ENCODE results near the gene RPS18. TPM values are rescaled to one million over a fixed set of nuclear protein-coding genes. Genes with fewer than 3 reads are reported as not detected.
A peak's percentile ranks its signal among the peaks of the same experiment; 100 is the strongest.

RPS18 gene
- total and polyA plus RNA-seq, 2 of the 13 experiments (the other 11 are each of a cell fraction or from before 2014, with no cell fraction given), result 3,896 to 5,806 TPM

DNA sequence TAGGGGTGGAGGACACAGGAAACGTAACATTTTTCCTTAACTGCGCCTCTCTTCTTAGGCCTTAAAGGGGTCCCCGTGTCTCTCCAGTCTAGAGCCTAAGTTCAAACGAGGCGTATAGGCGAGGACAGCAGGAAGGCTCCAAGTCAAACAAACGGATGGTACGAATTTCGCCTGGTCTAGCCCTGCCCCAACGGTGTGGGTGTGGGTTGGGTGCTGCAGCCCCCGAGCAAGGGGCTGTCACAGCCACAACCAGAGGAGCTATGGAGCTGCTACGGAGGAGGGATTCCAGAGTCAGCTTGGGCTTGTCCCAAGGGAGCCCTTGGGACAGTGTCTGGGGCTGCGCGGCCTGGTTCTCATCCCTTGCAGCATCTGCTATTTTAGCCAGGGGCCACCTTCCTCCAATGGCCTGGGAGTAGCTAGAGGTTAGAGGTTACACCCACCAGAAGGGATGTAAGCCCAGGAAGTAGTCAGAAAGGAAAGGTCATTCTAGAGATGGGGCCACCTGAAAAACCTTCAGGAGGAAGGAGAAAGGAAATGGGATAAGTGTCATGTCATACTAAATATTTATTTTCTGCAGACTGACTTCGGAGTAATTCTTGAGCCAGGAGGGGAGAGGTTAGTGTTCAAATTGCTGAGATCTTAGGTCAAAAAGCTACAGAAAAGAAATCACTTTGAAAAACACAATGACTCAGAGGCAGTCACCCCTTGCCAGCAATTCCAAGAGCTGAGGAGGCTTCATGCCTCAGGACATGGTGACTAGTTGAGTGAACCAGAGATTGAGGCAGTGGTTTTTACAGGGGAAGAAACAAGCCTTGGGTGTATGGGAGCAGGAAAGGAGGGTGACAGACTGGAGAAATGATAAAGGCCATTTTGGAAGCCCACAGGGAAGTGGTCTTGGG, 21.9 kb upstream of the RPS18 start (continued):
- peak; percentile 58 for TF ChIP-seq CCAR2 (optimal IDR thresholded peaks at IDR 0.05; ENCODE audit: low read depth, low read length)
- TF ChIP-seq TP53 (CRISPR knock-in tag; conservative IDR thresholded peaks at IDR 0.05), result no peak
- 0 out of 2 replicates have a peak, but pooled peaks have one; percentile 1 for TF ChIP-seq ZNF788 (CRISPR knock-in tag; IDR thresholded peaks at IDR 0.05; ENCODE audit: borderline replicate concordance)
- TF ChIP-seq ZNF761 (CRISPR knock-in tag; conservative IDR thresholded peaks at IDR 0.05), result no peak
- TF ChIP-seq, protein P1, sequence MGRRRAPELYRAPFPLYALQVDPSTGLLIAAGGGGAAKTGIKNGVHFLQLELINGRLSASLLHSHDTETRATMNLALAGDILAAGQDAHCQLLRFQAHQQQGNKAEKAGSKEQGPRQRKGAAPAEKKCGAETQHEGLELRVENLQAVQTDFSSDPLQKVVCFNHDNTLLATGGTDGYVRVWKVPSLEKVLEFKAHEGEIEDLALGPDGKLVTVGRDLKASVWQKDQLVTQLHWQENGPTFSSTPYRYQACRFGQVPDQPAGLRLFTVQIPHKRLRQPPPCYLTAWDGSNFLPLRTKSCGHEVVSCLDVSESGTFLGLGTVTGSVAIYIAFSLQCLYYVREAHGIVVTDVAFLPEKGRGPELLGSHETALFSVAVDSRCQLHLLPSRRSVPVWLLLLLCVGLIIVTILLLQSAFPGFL (CRISPR knock-in tag; IDR thresholded peaks at IDR 0.05), result peak; percentile 62; the same call in 1 of the 2 replicates
- TF ChIP-seq, protein P2, sequence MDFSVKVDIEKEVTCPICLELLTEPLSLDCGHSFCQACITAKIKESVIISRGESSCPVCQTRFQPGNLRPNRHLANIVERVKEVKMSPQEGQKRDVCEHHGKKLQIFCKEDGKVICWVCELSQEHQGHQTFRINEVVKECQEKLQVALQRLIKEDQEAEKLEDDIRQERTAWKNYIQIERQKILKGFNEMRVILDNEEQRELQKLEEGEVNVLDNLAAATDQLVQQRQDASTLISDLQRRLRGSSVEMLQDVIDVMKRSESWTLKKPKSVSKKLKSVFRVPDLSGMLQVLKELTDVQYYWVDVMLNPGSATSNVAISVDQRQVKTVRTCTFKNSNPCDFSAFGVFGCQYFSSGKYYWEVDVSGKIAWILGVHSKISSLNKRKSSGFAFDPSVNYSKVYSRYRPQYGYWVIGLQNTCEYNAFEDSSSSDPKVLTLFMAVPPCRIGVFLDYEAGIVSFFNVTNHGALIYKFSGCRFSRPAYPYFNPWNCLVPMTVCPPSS (IDR thresholded peaks at IDR 0.05), result no peak
- TF ChIP-seq, protein P3, sequence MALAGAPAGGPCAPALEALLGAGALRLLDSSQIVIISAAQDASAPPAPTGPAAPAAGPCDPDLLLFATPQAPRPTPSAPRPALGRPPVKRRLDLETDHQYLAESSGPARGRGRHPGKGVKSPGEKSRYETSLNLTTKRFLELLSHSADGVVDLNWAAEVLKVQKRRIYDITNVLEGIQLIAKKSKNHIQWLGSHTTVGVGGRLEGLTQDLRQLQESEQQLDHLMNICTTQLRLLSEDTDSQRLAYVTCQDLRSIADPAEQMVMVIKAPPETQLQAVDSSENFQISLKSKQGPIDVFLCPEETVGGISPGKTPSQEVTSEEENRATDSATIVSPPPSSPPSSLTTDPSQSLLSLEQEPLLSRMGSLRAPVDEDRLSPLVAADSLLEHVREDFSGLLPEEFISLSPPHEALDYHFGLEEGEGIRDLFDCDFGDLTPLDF (CRISPR knock-in tag; IDR thresholded peaks at IDR 0.05), result 0 out of 2 replicates have a peak, but pooled peaks have one; percentile 0
- no peak for TF ChIP-seq ZFP37 (CRISPR knock-in tag; IDR thresholded peaks at IDR 0.05; ENCODE audit: borderline replicate concordance)
- TF ChIP-seq ZNF44 (CRISPR knock-in tag; IDR thresholded peaks at IDR 0.05), result 0 out of 2 replicates have a peak, but pooled peaks have one; percentile 47
- peak; percentile 38; the same call in 1 of the 2 replicates for TF ChIP-seq FOSL1 (CRISPR knock-in tag; IDR thresholded peaks at IDR 0.05; ENCODE audit: borderline replicate concordance)
- no peak for TF ChIP-seq PHF5A (CRISPR knock-in tag; IDR thresholded peaks at IDR 0.05; ENCODE audit: low read depth, unreplicated experiment)
- 0 out of 2 replicates have a peak, but pooled peaks have one; percentile 10 for TF ChIP-seq ETV6 (CRISPR knock-in tag; conservative IDR thresholded peaks at IDR 0.05)

All from HepG2 (cell line).